Renal cortical epithelial cell (primary cell): ENCODE measurements around the gene SLC38A10. TPM values are rescaled to one million over a fixed set of nuclear protein-coding genes. Genes with fewer than 3 reads are reported as not detected.

Experiments
- DNase-seq: peaks from one replicate; pipeline ENCODE4 v3.0.0-alpha.2; 2011; ENCODE audit warnings: low read depth
- total RNA-seq: library from RNA; depleted of rRNA; stranded (reverse); fragments of >200 nt; gene quantifications from 2 replicates; pipeline ENCODE4 v1.2.3, GENCODE V29; 2014

SLC38A10 gene
- total RNA-seq: 77.3 and 127 TPM in 2 replicates

DNA sequence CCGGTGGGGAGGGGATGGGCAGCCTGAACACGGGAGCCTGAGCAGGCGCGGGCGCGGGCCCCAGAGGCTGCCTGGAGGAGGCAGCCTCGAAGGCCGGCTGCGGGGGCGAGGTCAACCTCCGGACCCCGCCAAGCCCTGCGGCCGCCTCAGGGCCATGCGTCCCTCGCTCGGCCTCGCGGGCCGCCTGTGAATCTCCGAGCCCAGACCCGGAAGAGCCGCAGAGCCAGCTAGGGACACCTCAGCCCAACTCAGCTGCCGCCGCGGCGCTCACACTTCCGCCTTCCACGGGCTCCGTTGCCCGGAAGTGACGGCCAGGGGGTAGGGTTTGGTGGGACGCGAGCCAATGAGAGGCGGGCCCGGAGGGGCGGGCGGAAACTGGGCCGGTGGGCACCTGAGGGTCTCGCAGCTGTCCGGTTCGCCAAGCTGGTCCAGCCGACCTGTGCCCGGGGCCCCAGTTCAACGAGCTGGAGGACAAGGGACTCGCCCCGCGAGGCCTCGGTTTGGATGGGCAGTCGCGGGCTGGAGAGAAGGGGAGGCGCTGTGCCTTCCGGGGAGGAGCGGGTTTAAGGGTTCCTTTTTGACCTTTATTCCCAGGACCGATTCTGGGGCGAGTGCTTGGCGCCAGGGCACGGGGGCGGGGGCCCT lies at the start of gene SLC38A10:
Gene SLC38A10, minus strand, starts transcription at position 277 of the 645 bp plus-strand sequence. CDS start 386 bp downstream, outside the sequence.
- DNase-seq: peak; percentile 48

DNA sequence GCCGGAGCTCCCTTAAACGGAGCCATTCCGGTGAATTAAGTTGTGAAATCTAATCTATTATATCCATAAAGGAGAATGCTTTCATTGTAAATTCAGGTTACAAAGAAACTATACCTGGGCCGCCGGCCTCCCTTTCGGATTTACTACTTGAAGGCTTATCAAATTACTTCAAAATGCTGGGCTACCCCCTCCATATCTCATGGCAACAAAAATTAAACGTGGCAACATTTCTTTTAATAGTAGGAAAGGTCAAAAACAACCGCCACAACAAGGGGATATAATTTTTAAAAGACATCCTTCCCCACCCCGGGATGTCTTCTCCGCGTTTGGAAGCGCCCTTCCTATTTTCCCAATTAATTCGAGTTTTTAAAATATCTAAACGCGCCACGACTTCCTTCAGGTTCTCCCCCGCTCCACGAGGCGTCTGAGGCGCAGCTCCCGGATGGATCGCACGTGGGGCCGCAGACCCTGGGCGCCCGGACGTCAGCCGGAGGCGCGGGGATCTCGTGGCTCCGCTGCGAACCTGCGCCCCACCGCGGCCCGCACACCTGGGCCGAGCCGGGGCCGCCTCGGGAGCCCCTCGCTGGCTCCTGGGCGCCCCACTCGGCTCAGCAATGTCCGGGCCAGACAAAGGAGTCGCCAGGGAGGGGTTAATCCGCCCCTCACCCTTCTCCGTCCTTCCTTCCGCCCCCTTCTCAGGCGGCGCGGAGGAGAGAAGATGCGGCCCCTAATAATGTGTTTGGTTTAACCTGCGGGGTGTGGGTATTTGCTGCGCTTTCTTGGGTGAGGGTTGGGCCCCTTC lies 47.4 kb upstream of the SLC38A10 start:
- DNase-seq: no peak

DNA sequence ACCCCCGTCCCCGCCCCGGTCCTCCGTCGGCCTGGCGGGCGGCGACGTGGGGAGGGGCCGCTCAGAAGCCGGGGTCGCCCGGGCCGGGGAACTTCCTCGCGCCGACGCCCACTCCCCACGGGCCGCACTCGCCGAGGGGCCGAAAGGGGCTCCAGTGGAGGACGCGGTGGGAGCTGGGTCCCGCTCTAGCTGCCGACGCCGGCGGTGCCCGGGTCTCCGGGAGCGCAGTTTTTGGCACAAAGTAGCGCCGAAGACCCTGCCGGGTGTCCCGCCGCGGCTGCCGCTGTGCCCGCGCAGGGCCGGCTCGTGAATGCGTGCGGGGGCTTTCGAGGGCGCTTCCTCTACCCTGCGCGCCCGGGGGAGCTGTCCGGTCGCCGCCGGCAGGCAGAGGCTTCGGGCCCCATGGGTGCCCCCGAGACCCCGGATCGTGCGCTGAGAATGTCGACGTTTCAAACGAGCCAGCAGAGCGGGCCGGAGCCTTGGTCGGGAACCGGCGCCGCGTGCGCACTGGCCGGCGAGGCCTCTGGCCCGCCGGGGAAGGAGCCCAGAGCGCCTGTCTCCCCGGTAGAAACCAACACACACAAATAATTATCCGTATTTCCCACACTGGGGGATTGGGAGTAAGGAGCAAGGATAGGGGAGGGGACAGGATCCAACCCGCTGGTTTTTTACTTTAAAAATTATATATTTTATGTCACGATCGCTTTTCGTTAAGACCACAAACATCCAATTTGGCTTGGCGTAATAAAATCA lies 46.6 kb upstream of the SLC38A10 start:
- DNase-seq: no peak

DNA sequence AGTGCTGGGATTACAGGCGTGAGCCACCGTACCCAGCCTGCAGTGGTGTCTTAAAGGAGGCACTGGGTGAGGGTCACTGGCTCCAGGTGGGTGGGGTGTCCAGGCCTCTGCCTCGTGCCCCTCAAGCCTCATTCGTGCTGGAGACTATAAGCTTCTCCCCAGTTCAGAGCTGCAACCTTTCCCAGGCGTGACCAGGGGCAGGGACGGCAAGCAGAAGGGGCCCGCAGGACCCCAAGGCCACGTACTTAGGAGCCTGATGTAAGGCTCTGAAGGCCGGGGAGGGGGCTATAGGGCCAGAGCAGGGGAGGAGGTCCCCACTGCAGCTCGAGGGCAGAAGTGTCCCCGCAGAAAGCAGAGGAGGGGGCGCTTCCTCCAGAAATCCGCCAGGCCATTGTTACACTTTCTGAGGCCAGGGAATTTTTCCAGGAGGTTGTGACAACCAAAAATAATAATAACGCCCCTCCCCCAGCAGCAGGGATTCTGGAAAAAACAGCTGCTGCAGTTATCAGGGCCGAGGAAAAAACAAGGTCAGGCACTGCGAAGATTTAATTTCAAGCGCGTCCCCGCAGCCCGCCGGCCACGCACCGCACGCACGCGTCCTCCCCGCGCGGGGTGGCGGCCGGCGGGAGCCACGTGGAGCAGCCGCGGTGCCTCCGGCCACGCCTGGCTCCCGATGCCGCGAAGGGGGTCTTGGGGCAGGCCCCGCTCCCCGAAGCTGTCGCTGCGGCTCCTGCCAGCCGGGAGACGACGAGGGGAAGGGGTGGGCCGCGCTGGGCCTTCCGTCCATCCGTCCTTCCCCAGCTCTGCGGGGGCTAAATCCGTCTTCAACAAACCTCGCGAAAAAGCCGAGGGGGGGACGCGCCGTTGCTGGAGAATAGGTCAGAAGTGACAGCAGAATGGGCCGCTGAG lies 45.8 kb upstream of the SLC38A10 start:
- no peak for DNase-seq

DNA sequence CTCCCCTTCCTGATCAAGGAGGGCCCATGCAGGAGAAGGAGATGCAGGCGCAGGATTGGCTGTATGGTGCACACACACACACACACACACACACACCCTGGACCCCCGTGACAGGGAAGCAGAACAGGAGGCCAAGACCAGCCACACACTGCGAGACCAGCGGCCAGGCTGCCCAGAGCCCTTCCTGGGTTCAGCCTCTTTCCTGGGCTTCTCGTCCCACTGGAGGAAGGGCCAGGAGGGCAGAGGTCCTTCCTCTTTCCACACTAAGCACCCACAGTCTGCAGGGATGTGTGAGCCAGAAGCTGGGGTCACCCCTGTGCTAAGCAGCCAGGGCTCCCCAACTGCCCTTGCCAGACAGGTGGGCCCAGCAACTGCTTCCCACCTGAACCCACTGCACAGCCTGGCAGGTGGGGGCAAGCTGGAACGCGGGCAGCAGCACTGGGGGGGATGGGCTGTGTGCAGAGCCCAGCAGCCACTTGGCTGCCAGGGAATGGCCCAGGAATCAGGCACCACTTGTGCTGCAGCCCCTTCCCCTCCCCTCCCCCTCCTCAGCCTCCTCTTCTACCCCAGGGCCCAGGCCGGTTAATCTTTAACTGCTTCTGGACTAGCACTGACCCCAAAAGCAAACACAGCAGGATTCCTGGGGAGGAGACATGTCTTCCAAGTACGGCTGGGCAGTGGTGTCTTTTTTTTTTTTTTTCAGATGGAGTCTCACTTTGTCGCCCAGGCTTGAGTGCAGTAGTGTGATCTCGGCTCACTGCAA lies 44.6 kb upstream of the SLC38A10 start:
- peak; percentile 80 for DNase-seq

DNA sequence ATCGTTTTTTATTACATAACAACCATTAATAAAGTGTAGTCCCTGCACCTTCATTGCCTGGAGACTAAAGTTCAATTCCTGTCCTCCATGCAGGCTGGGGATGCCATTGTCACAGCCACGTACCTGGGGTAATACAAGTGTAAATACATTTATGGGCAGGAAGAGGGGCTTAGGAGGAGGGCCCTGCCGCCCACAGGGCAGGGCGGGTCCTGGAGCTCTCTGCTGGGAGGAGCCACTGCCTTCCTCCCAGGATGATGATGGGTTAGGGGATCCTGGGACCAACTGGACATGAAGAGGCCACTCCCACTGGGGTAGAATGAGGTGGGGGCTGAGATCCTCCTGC lies 44.1 kb upstream of the SLC38A10 start:
- DNase-seq: no peak

DNA sequence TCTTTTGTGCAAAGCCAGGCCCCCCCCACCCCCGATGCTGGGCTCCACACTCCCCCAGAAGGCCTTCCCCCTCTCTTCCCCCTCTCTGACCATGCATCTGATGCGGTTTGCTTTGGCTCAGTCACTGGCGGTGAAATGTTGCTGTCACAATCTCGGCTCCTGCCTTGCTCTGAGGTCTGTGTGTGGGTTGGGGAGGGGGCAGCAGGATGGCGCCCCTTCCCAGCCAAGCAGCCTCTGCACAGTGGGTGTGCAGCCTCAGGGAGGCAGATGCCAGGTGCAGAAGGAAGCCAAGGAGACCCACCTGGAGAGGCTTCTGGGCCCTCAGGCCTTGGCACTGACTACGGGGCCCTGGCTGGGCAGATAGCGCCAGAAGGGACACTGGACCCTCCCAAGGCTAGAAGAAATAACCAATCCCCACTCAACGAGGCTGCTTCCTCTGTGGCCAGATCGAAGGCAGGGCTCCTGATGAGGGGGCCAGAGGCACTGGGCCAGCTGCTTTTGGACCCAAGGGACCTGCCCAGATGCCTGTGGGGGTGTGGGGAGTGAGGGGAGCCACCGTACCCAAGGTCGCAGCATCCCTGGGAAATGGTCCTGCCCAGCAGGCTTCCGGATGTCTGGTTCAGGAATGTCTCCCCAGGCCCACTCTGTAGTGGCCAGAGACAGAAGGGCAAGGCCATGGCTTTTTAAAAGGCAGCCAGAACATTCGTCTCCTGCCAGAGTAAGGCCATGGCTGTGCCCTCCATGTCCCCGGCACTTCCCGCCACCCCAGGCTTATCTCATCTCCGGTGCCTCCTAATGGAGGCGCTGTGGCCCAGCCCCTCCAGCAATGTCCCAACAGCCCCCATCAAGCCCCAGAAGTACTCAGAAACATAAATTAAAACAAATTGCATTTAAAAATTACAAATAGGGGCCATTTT lies 43.4 kb upstream of the SLC38A10 start:
- no peak for DNase-seq

DNA sequence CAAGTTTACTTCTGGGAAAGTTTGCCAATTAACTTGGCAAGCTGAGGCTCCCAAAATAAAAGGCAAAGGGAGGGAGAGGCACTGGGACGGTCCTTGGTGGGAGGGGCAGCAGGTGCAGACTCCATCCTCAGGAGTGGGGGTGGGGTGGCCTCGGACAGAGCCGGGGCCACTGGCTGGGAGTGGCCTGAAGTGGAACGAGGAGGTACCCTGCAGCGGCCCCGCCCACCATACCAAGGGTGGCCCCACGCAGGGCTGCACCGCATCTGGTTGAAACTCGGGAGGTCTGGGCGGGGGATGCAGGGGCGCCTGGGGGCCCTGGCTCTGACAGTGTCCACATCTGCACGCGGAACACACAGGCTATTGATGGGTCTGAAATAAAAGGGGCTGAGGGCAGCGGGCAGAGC lies 42.4 kb upstream of the SLC38A10 start:
- no peak for DNase-seq

DNA sequence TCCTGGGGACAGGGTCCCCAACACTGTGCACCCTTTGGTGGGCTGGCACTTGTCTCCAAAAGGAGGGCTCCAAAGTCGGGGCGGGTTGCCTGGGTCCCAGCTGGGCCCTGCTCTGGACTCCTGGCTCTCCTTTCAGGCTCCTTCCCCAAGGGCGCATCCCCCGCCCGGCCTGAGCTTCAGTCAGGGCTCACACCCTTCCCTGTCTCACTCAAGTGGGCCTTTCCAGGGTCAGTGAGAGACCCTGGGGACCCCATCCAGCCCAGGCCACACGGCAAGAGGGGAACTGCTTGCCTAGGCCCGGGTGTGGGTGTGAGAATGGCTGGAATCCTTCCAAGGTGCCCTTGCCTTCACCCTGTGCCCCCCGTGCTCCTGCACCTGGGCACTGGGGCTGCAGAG lies 41.8 kb upstream of the SLC38A10 start:
- DNase-seq: no peak

DNA sequence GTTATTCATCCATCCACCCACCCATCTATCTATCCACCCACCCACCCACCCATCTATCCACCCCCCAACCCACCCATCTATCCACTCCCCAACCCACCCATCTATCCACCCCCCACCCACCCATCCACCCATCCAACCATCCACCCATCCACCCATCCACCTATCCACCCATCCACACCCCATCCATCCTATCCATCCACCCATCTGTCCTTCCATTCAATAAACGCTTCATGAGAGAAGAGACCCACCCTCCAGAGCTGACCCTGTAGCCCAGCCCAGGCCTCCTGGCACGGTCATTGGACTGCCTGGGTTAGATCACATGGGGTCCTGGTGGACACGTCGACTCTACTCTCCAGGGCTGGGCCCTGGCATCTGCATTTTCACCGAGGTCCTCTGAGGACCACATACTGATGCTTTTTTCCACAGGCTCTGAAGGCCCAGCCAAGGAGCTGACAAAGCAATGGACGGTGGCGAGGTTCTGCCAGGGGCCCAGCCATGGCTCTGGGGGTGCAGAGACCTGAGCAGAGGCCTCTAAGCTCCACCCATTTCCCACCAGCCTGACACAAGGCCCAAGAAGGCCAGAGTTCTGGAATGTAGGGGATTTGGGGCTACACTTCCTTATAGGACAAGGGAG lies 41.3 kb upstream of the SLC38A10 start:
- DNase-seq: no peak

DNA sequence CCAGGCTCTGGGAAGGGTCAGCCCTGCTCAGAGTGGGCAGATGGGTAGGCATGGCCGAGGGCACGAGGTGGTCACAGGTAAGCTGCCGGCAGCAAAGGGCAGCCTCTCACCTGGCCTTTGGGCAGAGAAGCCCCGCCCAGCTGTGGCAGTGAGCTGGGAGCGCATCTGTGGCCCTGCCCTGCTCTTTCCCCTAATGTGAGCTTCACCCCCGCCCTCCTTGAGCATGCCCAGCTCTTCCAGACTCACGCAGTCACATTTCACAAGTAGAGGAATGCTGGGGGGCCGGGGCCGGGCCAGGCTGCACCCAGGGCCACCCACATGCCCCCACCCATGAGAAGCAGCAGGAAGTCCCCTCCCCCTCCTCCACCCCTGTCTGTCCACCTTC lies 40.7 kb upstream of the SLC38A10 start:
- no peak for DNase-seq

DNA sequence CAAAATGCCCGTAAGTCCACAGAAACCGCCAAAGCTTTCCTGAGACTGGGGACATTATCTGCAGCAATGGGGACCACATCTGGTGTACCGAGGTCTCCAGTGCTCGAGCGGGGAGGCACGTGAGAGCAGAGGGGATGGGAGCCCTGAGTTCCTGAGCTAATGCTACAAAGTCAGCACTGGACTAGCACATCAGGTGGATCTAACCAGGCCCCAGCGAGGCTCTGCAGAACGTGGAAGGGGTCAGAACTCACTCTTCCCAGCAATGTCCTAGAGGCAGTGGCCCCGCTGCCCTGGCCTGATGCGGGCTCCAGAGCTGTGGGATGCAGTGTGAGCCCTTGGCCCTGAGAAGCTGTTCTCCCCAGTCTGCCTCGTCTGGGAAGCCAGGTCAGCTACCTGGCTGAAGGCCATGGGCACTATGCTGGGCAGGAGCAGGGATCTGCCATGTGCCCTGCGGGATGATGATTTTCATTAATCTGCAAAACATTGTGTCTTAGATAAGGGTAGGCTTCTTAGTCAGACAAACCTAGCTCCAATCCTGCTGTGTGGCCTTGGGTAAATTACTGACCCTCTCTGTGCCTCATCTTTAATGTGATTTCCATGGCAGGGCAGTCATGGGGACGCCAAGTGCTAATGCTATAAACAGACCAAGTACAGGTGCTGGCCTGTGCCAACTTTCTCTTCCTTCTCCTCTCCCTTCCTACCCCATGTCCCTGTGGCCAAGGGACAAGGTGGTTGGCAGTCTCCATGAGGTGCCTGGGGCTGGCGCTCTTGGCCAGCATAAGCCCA lies 40.1 kb upstream of the SLC38A10 start:
- DNase-seq: no peak

DNA sequence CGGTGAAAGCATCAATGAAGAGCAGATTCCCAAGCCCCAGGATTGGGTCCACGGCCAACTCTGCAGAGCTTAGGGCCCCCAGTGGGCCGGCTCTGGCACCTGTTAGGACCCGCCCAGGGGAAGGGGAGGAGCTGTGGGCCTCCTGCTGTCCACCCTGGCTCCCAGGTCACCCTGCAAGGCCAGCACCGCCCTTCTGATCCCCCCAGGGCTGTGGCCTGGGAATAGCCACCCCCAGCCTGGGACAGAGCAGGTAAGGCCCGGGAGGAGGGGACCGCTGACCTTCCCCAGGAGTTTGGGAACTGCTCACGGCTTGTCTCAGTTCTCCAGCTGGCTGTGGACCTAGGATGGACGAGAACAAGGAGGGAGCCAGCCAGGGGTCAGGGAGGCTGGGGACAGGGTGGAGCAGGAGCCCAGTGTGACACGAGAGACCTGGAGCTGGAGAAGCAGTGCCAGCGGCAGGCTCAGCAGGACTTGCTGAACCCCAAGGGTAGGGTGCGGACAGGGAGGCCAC lies 39.3 kb upstream of the SLC38A10 start:
- no peak for DNase-seq

DNA sequence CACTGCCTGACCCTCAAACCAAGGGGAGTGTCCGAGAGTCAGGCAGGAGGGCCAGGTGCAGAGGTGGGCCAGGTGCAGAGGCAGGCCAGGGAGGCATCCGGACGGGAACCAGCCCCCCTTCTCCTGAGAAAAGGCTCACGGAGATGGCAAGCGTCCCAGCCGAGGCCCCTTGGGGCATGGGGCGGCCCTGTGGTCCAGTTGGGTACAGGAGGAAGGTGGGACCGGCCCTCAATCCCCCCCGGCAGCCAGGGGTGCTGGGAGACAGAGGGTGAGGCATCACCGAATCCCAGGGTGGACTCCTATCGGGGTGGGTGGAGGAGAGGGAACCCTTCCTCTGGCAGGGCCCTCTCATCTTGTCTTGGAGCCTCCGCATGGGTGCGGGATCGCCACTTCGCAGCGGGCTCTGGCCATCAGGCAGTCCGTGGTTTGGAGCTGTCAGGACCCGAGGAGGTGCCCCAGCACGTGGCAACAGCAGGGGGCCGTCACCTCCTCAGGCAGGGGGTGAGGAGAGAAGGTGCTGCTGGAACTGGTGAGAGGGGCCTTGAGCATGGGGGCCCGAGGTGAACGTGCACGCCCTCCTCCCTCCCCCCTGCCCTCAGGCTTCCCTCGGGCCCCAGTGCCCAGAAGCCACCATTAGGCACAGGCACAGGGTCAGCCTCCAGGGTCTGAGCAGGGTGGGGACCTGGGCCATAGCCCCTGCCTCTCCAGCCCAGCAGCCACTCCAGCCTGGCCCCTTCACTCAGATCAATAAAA lies 38.7 kb upstream of the SLC38A10 start:
- no peak for DNase-seq

DNA sequence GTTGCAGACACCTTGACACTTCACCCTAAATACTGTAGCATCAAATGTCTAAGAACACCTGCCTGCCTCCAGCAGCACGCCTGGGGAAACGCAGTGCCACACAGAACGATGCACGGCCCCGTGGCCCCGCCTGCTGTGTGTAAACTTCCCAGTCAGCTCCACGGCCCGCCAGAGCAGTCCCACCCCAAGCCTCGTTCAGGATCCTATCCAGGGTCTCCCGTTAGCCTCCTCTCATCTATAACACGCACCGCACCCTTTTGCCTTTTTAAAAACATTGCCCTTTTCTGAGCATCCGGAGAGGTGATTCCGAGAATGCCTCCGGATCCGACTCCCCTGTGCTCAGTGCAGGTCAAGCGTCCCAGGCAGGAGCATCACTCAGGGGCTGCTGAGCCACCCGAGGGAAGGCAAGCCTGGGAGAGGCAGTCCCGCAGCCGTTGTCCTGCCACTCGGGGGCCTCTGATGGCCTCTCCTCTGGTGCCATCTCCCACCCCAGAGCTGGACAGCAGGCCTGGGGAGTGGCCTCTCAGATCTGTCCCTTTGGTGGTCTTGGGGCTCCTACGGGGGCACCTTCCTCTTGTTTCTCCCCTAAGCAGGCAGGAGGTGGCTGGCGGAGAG lies 37.9 kb upstream of the SLC38A10 start:
- no peak for DNase-seq

DNA sequence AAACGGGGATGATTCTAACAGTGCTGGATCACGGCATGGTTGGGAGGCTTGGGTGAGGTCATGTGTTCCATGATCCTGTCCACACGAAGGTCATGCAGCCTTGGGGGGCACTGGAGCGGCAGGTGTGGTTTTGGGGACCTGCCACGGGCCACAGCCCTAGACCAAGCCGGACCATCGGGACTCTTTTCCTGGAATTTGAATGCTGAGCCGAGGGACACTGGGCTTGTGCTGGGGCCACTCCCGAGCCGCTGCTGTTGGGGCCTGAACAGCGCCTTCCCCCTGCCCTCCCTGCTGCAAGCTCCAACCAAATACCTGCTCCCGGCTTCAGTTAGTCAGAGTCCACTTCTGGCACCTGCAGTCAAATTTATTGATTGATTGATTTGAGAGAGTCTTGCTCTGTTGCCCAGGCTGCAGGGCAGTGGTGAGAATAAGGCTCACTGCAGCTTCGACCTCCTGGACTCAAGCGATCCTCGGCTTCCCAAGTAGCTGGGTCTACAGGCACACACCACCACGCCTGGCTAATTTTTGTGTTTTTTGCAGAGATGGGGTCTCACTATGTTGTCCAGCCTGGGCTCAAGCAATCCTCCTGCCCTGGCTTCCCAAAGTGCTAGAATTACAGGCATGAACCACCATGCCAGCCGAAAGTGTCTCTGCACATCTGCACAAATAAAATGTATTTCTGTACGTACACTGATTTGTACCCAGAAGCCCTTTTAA lies 37.2 kb upstream of the SLC38A10 start:
- no peak for DNase-seq
